Breast epithelium (tissue), 3 donors: ENCODE results near the gene CALML3.

Experiments used
- CTCF ChIP-seq, 3 donors: fragments of 450-650 bp; IDR thresholded peaks; one replicate each; pipeline ENCODE4 v1.5.1; 2016 to 2017; ENCODE audit warnings: antibody characterized with exemption in 3 of 3, mild to moderate bottlenecking in 3 of 3, moderate library complexity in 3 of 3
- POLR2A ChIP-seq: fragments of 450-650 bp; IDR thresholded peaks from one replicate; pipeline ENCODE4 v1.6.1; 2016; ENCODE audit warnings: antibody characterized with exemption, mild to moderate bottlenecking, moderate library complexity
- POLR2AphosphoS5 ChIP-seq, 3 donors: sonication (generic); formaldehyde crosslinking; IDR thresholded peaks; one replicate each; pipeline ENCODE4 v1.6.1; 2017; ENCODE audit warnings: antibody characterized with exemption in 3 of 3

- no peak for TF ChIP-seq CTCF (IDR thresholded peaks at IDR 0.05)
- no peak for TF ChIP-seq POLR2A
- TF ChIP-seq POLR2AphosphoS5 (IDR thresholded peaks at IDR 0.05): no peak
Observed at GRCh38 chr10:5540891-5541290, 16.1 kb downstream of the CALML3 start.
